Measurements from ENCODE around the gene ATP2C2. TPM values are rescaled to one million over a fixed set of nuclear protein-coding genes. Genes with fewer than 3 reads are reported as not detected.

ATP2C2 gene
- total and polyA plus RNA-seq, 9 of the 15 experiments (the other 6 are each of a cell fraction or from before 2014, with no cell fraction given) = 0.75 TPM; not detected in 8

GRCh38 chr16:84378099-84378498 is 9.8 kb downstream of the ATP2C2 start:
- Histone ChIP-seq H2AFZ (ENCODE audit: low read depth, low read length) (no peak overlapping the region), H3K9me1 (ENCODE audit: control insufficient read depth, insufficient read depth, low read length) (no peaks in the 10 kb centered on the region), H3K36me3 (ENCODE audit: control insufficient read depth, insufficient read depth, low read length) (no peaks in the 10 kb centered on the region), H3K4me2 (ENCODE audit: insufficient read depth, low read length) (no peak overlapping the region), H3K27ac (ENCODE audit: extremely low read depth, low read depth, low read length) (no peak overlapping the region), H4K20me1 (replicated peaks; ENCODE audit: control insufficient read depth, insufficient read depth, low read length) (peaks cover 5% of the 10 kb centered on the region; the same call in 1 of the 2 replicates), H3K27me3 (ENCODE audit: control insufficient read depth in 2 of 2, insufficient read depth in 2 of 2, low read length in 2 of 2) (peaks cover 44 to 65% of the 10 kb centered on the region in 2 experiments), H3K79me2 (ENCODE audit: control insufficient read depth, insufficient read depth, low read length) (no peaks in the 10 kb centered on the region), H3K9ac (ENCODE audit: insufficient read depth in 1 of 2, low read depth in 2 of 2, low read length in 2 of 2) (no peak overlapping the region), H3K4me1 (replicated peaks in 1 of 2; ENCODE audit: control insufficient read depth in 2 of 2, insufficient read depth in 2 of 2, low read length in 2 of 2) (no peaks in the 10 kb centered on the region), H3K9me3 (replicated peaks; ENCODE audit: control insufficient read depth, insufficient read depth, low read depth, low read length) (no peaks in the 10 kb centered on the region), H3K4me3 (no peak overlapping the region)
- 0% methylated on average over 7 of the region's 7 CpGs for WGBS (ENCODE audit: insufficient coverage, low coverage, missing lambda C conversion rate)
- FAIRE-seq = no peak
- ChIA-PET CTCF (ENCODE audit: low intra/inter-chr PET ratio) (no interaction called here), POLR2A (no interaction called here)
- intact Hi-C loops (cut with micrococcal nuclease) (no loop called here), in situ Hi-C loops (cut with MboI) (no loop called here)
- BruUV-seq (replicated peaks) = no TSS peak
- no peak for DNase-seq (ENCODE audit: extremely low read depth in 1 of 4, low spot score in 3 of 4)
- TF ChIP-seq RBM22 (IDR thresholded peaks at IDR 0.05; ENCODE audit: low read depth, low read length, poor library complexity, severe bottlenecking) = no peak
- TF ChIP-seq TAF15 (IDR thresholded peaks at IDR 0.05; ENCODE audit: low read depth, low read length) = no peak
- no peak for TF ChIP-seq SP2 (IDR thresholded peaks at IDR 0.05; ENCODE audit: extremely low read depth, low read depth, low read length, poor library complexity, severe bottlenecking)
- TF ChIP-seq CBFA2T2 (conservative IDR thresholded peaks at IDR 0.05) = no peak
- TF ChIP-seq ZSCAN29 (IDR thresholded peaks at IDR 0.05) = no peak
- no peak for TF ChIP-seq HIVEP1 (CRISPR knock-in tag; IDR thresholded peaks at IDR 0.05)
- TF ChIP-seq NONO (IDR thresholded peaks at IDR 0.05; ENCODE audit: low read depth in 2 of 2, low read length in 1 of 2) = no peak
- no peak for TF ChIP-seq TEAD4 (IDR thresholded peaks at IDR 0.05; ENCODE audit: low read length)
- TF ChIP-seq TEAD4 (CRISPR knock-in tag; IDR thresholded peaks at IDR 0.05; ENCODE audit: borderline replicate concordance) = no peak
- TF ChIP-seq HSF4 (CRISPR knock-in tag; IDR thresholded peaks at IDR 0.05; ENCODE audit: borderline replicate concordance) = no peak
- no peak for TF ChIP-seq HMG20B (CRISPR knock-in tag; IDR thresholded peaks at IDR 0.05)
- no peak for TF ChIP-seq SRSF9 (IDR thresholded peaks at IDR 0.05; ENCODE audit: borderline replicate concordance, low read depth, low read length)
- TF ChIP-seq PHTF2 (CRISPR knock-in tag; IDR thresholded peaks at IDR 0.05) = no peak
- no peak for TF ChIP-seq CBX2 (IDR thresholded peaks at IDR 0.05; ENCODE audit: insufficient read depth, low read length, poor library complexity, severe bottlenecking)
- no peak for TF ChIP-seq IRF2 (CRISPR knock-in tag; IDR thresholded peaks at IDR 0.05)
- TF ChIP-seq, protein P1, sequence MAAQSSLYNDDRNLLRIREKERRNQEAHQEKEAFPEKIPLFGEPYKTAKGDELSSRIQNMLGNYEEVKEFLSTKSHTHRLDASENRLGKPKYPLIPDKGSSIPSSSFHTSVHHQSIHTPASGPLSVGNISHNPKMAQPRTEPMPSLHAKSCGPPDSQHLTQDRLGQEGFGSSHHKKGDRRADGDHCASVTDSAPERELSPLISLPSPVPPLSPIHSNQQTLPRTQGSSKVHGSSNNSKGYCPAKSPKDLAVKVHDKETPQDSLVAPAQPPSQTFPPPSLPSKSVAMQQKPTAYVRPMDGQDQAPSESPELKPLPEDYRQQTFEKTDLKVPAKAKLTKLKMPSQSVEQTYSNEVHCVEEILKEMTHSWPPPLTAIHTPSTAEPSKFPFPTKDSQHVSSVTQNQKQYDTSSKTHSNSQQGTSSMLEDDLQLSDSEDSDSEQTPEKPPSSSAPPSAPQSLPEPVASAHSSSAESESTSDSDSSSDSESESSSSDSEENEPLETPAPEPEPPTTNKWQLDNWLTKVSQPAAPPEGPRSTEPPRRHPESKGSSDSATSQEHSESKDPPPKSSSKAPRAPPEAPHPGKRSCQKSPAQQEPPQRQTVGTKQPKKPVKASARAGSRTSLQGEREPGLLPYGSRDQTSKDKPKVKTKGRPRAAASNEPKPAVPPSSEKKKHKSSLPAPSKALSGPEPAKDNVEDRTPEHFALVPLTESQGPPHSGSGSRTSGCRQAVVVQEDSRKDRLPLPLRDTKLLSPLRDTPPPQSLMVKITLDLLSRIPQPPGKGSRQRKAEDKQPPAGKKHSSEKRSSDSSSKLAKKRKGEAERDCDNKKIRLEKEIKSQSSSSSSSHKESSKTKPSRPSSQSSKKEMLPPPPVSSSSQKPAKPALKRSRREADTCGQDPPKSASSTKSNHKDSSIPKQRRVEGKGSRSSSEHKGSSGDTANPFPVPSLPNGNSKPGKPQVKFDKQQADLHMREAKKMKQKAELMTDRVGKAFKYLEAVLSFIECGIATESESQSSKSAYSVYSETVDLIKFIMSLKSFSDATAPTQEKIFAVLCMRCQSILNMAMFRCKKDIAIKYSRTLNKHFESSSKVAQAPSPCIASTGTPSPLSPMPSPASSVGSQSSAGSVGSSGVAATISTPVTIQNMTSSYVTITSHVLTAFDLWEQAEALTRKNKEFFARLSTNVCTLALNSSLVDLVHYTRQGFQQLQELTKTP (IDR thresholded peaks at IDR 0.05; ENCODE audit: low read depth in 1 of 2, partially characterized antibody in 2 of 2) = no peak
- no peak for TF ChIP-seq LCOR (CRISPR knock-in tag; IDR thresholded peaks at IDR 0.05)
- no peak for TF ChIP-seq FOSL1 (tag; conservative IDR thresholded peaks at IDR 0.05)
- TF ChIP-seq MEF2A (IDR thresholded peaks at IDR 0.05; ENCODE audit: control insufficient read depth, low read depth, low read length) = no peak
- ATAC-seq = no peak

All from K562 (cell line).